Kidney epithelial cell (primary cell): ENCODE data around the gene NDUFS2. TPM values are rescaled to one million over a fixed set of nuclear protein-coding genes. Genes with fewer than 3 reads are reported as not detected.

ENCODE experiments used
- DNase-seq: peaks from one replicate; pipeline ENCODE4 v3.0.0-alpha.2; 2010; ENCODE audit warnings: low read depth
- H3K27me3 ChIP-seq: 2 replicates; pipeline ENCODE4 v1.6.0; 2011; ENCODE audit warnings: low read length; ENCODE audit not compliant: control insufficient read depth, insufficient read depth
- H3K36me3 ChIP-seq: 2 replicates; pipeline ENCODE4 v1.5.1; 2011; ENCODE audit warnings: low read length; ENCODE audit not compliant: control insufficient read depth, insufficient read depth
- H3K4me3 ChIP-seq: 2 replicates; pipeline ENCODE4 v1.5.1; 2011; ENCODE audit warnings: low read depth, mild to moderate bottlenecking, control low read depth, low read length
- CTCF ChIP-seq: IDR thresholded peaks from 2 replicates; pipeline ENCODE4 v1.5.1; 2011; ENCODE audit warnings: mild to moderate bottlenecking, moderate library complexity, low read length, control low read depth, inconsistent platforms; ENCODE audit not compliant: insufficient read depth, poor library complexity, severe bottlenecking
- total RNA-seq: library from RNA; depleted of rRNA; stranded (reverse); fragments of >200 nt; gene quantifications from 2 replicates; pipeline ENCODE4 v1.2.3, GENCODE V29; 2015

NDUFS2 gene
- total RNA-seq, 1 donor from 2014 or later: 96.9 TPM

GRCh38 chr1:161159087-161159912, 42.9 kb upstream of the NDUFS2 start, which contains the start of gene USP21:
Gene USP21, plus strand, starts transcription at chr1:161159500. Its CDS starts 1,141 bp downstream, at chr1:161160641.
- TF ChIP-seq CTCF: peak; percentile 52
- no peaks in the 10 kb centered on the region for H3K27me3 ChIP-seq
- H3K36me3 ChIP-seq: peaks cover 1% of the 10 kb centered on the region
- no peak for DNase-seq
- H3K4me3 ChIP-seq: peak within 1 kb of the TSS; percentile 63

GRCh38 chr1:161159913-161160243, 42.3 kb upstream of the NDUFS2 start:
- Histone ChIP-seq H3K4me3 (peak overlapping the region; percentile 63), H3K27me3 (no peaks in the 10 kb centered on the region), H3K36me3 (peaks cover 3% of the 10 kb centered on the region)
- DNase-seq: no peak
- TF ChIP-seq CTCF: no peak

- no peak overlapping the region for H3K4me3 ChIP-seq
- peaks cover 2% of the 10 kb centered on the region for H3K36me3 ChIP-seq
- no peak for TF ChIP-seq CTCF
- no peak for DNase-seq
- no peaks in the 10 kb centered on the region for H3K27me3 ChIP-seq
These were observed 41.5 kb upstream of the NDUFS2 start for GRCh38 chr1:161160671-161161145.

- H3K36me3 ChIP-seq: peaks cover 2% of the 10 kb centered on the region
- no peak for TF ChIP-seq CTCF
- no peak for DNase-seq
- H3K4me3 ChIP-seq: no peak overlapping the region
- no peaks in the 10 kb centered on the region for H3K27me3 ChIP-seq
These were observed 40.5 kb upstream of the NDUFS2 start for GRCh38 chr1:161161652-161162051.

- no peak for DNase-seq
- no peak overlapping the region for H3K4me3 ChIP-seq
- no peaks in the 10 kb centered on the region for H3K27me3 ChIP-seq
- peaks cover 2% of the 10 kb centered on the region for H3K36me3 ChIP-seq
- no peak for TF ChIP-seq CTCF
These were observed 40.1 kb upstream of the NDUFS2 start for GRCh38 chr1:161162052-161162451.
